Mucosa of descending colon (tissue), 3 donors: ENCODE data around the gene BMERB1. TPM values are rescaled to one million over a fixed set of nuclear protein-coding genes. Genes with fewer than 3 reads are reported as not detected.

ENCODE experiments used
- ATAC-seq: fragments of 200-7000 bp; cut with Tn5 transposase; one replicate; pipeline ENCODE4 v1.9.1; 2020; ENCODE audit warnings: mild to moderate bottlenecking, moderate library complexity
- DNase-seq, 3 donors: peaks; one replicate each; pipeline ENCODE4 v3.0.0-alpha.2; 2020
- H3K36me3 ChIP-seq: fragments of 200-600 bp; one replicate; pipeline ENCODE4 v1.8.0; 2021; ENCODE audit warnings: low read depth, mild to moderate bottlenecking
- H3K4me1 ChIP-seq: fragments of 200-600 bp; one replicate; pipeline ENCODE4 v1.8.0; 2021; ENCODE audit warnings: low read depth, mild to moderate bottlenecking
- H3K4me3 ChIP-seq: fragments of 200-600 bp; one replicate; pipeline ENCODE4 v1.8.0; 2021; ENCODE audit warnings: mild to moderate bottlenecking
- H3K9me3 ChIP-seq: fragments of 200-600 bp; one replicate; pipeline ENCODE4 v1.8.0; 2021; ENCODE audit warnings: mild to moderate bottlenecking
- intact Hi-C, 2 donors: fragments of 100-400 bp; cut with DNase I in 1 of 2; cut with micrococcal nuclease in 1 of 2; formaldehyde crosslinking; loops; one replicate each; pipeline versions ENCODE4 v1.11.0 to v1.11.1; 2022; cut with DNase I, micrococcal nuclease
- total RNA-seq, 3 donors: library from RNA; stranded (reverse); fragmentation: NEBNext Ultra II Directional in 2 of 3; extraction: Animal tissue kit (Norgen Biotek cat#: 25700) in 2 of 3; gene quantifications; one replicate each; pipeline versions ENCODE4 v1.2.1 to v1.2.4, GENCODE V29; 2021 to 2023
- TF ChIP-seq, protein P1 (sequence below): fragments of 200-600 bp; IDR thresholded peaks from one replicate; pipeline ENCODE4 v1.8.0; 2022; ENCODE audit warnings: antibody characterized with exemption, mild to moderate bottlenecking
- donor health status: DM: no; HTN: no; CAD: no; lungs with moderate emphysema.
- donor health status: DM: no; HTN: no; CAD: no.
- donor health status: DM: no; HTN: yes; CAD: no.

Gene BMERB1
- total RNA-seq, 3 donors from 2014 or later = 5.4 to 54.3 (median 9.1) TPM

DNA sequence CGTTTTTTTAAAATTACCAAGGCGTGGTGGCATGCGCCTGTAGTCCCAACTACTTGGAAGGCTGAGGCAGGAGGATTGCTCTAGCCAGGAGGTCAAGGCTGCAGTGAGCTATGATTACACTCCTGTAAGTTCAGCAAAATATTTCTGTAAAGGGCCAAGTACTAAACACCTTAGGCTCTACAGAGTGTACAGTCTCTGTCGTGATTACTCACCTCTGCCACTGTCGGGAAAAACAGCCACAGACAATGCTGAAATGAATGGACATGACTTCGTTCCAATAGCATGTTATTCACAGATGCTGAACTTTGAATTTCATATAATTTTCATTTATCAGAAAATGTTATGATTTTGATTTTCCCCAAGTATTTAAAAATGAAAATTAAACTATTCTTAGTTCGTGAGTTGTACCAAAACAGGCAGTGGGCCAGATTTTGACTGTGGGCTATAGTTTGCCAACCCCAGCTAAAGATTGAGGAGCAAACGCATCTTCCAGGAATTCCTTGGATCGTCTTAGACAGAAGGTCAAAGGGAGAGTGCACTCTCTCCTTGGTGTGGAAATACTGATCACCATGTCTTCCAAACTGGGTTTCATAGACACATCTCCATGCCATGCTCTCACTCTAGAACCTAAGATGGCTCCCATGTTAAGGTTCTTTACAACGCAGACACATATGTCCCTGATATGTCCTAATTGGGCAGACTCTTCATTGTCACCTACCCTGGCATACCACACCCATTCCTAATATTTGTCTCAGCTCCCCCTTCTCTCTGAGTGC is 119.1 kb downstream of the BMERB1 start:
- DNase-seq = no peak
- no peaks in the 10 kb centered on the region for H3K9me3 ChIP-seq
- intact Hi-C loops = no loop called here
- TF ChIP-seq, protein P1, sequence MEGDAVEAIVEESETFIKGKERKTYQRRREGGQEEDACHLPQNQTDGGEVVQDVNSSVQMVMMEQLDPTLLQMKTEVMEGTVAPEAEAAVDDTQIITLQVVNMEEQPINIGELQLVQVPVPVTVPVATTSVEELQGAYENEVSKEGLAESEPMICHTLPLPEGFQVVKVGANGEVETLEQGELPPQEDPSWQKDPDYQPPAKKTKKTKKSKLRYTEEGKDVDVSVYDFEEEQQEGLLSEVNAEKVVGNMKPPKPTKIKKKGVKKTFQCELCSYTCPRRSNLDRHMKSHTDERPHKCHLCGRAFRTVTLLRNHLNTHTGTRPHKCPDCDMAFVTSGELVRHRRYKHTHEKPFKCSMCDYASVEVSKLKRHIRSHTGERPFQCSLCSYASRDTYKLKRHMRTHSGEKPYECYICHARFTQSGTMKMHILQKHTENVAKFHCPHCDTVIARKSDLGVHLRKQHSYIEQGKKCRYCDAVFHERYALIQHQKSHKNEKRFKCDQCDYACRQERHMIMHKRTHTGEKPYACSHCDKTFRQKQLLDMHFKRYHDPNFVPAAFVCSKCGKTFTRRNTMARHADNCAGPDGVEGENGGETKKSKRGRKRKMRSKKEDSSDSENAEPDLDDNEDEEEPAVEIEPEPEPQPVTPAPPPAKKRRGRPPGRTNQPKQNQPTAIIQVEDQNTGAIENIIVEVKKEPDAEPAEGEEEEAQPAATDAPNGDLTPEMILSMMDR = no peak
- no peak for ATAC-seq
- H3K36me3 ChIP-seq = no peaks in the 10 kb centered on the region
- H3K4me1 ChIP-seq = no peaks in the 10 kb centered on the region
- H3K4me3 ChIP-seq = no peak overlapping the region

DNA sequence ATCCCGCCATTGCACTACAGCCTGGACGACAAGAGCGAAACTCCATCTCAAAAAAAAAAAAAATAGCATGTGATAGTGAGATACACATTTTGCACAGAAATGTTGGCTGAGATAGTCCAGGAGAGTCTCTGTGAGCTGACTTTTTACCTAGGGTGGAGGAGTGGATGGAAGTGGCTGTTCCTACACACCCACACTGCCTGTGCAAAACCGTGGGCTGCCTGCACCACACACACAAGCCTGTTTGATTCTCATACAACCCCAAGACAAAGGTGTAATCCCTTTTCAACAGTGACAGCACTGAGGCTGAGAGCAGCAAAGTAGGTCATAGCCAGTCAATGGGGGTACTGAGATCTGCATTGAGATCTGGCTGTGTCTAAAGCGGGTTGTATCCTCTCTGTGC is 121.7 kb downstream of the BMERB1 start:
- ATAC-seq (no peak), DNase-seq (no peak)
- no peaks in the 10 kb centered on the region for H3K4me1 ChIP-seq
- H3K9me3 ChIP-seq = no peaks in the 10 kb centered on the region
- H3K36me3 ChIP-seq = no peaks in the 10 kb centered on the region
- no peak overlapping the region for H3K4me3 ChIP-seq
- intact Hi-C loops = no loop called here
- TF ChIP-seq, protein P1 = no peak

DNA sequence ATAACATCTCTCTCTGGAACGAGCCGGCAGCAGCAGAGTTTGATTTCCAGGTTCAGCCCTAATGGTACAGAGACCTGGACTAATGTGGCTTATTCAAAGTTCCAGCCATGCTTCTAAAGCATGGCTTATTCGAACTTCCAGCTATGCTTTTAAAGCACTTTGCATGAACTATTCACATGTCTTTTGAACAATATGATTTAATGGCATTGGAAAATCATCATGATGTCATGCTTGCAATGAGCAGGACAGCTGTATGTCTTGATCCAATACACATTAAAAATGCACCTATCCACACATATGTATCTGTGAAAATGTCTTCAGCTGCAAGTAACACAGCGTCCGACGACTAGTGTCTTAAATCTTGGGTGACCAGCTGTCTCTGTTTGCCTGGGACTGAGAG is 122.9 kb downstream of the BMERB1 start:
- H3K36me3 ChIP-seq = no peaks in the 10 kb centered on the region
- TF ChIP-seq, protein P1 = no peak
- ATAC-seq (no peak), DNase-seq (no peak)
- no peaks in the 10 kb centered on the region for H3K4me1 ChIP-seq
- no peaks in the 10 kb centered on the region for H3K9me3 ChIP-seq
- intact Hi-C loops = no loop called here
- no peak overlapping the region for H3K4me3 ChIP-seq

DNA sequence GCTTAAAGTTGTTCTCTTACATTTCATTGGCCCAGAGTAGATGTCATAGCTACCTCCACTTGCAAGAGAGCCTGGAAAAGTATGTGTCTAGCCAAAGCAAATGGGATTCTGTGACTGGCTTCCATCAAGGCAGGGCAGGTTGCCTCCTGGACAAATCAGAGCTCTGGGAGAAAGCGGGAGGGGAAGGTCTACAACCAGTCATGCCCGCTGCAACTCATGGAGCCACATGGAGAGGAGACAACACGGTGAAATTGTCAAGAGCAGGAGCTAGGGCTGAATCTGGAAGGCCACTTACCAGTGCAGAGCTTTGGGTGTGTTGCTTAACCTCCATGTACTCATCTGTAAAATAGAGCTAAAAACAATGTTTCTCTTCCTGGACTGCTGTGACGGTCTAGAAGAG is 124.8 kb downstream of the BMERB1 start:
- Histone ChIP-seq H3K9me3 (no peaks in the 10 kb centered on the region), H3K4me3 (no peak overlapping the region), H3K4me1 (no peaks in the 10 kb centered on the region), H3K36me3 (no peaks in the 10 kb centered on the region)
- intact Hi-C loops = no loop called here
- ATAC-seq (no peak), DNase-seq (no peak)
- TF ChIP-seq, protein P1 = no peak

DNA sequence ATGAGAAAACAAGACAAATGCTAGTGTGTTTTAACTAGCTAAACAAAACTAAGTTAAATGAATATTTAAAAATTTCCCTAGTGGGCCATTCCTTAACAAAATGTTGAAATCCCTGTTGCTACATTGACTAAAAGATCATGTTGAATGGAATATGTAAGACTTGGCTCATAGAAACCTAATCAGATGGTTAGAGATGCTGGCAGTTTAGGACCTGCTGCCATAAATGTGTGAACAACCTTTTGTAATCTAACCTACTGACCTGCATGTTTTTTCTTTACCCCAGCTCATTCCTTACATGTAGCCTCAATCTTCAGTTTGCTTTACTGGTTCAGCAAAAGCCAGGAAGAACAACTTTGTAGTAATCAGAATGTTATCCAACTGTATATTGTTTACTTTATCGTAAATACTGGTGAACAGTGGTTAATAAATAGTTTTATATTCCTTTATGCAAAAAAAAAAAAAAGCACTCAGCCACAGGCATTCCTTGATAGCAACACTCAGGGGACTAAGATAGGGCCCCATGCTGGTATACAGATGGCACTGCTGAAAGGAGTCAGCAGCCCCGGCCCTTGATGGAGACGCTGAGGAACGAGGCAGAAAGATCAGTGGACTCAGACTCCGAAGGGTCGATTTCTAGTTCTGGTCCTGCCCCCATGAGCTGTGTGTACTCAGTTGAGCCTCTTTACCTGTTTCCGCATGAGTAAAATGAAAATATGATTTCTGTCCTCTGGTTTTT is 130.4 kb downstream of the BMERB1 start:
- Histone ChIP-seq H3K36me3 (no peaks in the 10 kb centered on the region), H3K4me1 (no peaks in the 10 kb centered on the region), H3K9me3 (no peaks in the 10 kb centered on the region), H3K4me3 (no peak overlapping the region)
- intact Hi-C loops = no loop called here
- TF ChIP-seq, protein P1 = no peak
- ATAC-seq (no peak), DNase-seq (no peak)
